Epithelial cell of esophagus (primary cell): ENCODE data around the gene NID2.

Experiments used
- DNase-seq: peaks from one replicate; pipeline ENCODE4 v3.0.0; 2010; ENCODE audit warnings: low read depth
- H3K4me3 ChIP-seq: 2 replicates; pipeline ENCODE4 v1.5.1; 2011; ENCODE audit warnings: mild to moderate bottlenecking, low read length, control low read depth
- TF ChIP-seq, protein P1 (sequence below): IDR thresholded peaks from 2 replicates; pipeline ENCODE4 v1.5.1; 2011; ENCODE audit warnings: low read depth, mild to moderate bottlenecking, low read length, control low read depth, inconsistent platforms; ENCODE audit not compliant: insufficient read depth; ENCODE audit errors: missing control alignments

NID2 gene

GRCh38 chr14:51998348-51998747 is 70.5 kb downstream of the NID2 start:
- TF ChIP-seq, protein P1, sequence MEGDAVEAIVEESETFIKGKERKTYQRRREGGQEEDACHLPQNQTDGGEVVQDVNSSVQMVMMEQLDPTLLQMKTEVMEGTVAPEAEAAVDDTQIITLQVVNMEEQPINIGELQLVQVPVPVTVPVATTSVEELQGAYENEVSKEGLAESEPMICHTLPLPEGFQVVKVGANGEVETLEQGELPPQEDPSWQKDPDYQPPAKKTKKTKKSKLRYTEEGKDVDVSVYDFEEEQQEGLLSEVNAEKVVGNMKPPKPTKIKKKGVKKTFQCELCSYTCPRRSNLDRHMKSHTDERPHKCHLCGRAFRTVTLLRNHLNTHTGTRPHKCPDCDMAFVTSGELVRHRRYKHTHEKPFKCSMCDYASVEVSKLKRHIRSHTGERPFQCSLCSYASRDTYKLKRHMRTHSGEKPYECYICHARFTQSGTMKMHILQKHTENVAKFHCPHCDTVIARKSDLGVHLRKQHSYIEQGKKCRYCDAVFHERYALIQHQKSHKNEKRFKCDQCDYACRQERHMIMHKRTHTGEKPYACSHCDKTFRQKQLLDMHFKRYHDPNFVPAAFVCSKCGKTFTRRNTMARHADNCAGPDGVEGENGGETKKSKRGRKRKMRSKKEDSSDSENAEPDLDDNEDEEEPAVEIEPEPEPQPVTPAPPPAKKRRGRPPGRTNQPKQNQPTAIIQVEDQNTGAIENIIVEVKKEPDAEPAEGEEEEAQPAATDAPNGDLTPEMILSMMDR: no peak
- no peak overlapping the region for H3K4me3 ChIP-seq
- no peak for DNase-seq

DNA sequence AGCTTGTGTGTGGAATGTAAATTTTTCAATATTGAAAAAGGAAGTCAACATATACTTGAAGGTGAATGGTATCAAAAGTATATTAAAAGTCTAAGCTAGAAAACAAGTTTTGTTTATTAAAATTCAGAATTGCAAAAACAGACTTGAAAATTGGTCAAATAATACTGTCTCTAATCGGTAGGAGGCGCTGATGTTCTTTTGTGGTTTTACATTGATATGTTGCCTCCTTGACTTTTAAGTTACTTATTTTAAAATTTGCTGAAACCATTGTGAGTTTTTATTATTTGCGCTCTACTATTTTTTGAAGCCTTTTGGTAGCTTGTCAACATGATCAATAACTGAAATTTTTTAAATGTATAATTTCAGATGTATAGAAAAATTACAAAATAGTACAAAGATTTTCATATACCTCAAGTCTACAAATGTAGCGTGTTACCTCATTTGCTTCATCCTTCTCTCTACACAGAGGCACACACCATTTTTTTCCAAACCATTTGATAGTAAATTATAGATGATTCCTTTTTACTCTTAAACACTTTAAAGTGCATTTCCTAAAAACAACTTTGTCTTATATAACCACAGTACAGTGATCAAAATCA is 72.6 kb downstream of the NID2 start:
- DNase-seq: peak; percentile 56
- TF ChIP-seq, protein P1: peak; percentile 55
- H3K4me3 ChIP-seq: no peak overlapping the region

DNA sequence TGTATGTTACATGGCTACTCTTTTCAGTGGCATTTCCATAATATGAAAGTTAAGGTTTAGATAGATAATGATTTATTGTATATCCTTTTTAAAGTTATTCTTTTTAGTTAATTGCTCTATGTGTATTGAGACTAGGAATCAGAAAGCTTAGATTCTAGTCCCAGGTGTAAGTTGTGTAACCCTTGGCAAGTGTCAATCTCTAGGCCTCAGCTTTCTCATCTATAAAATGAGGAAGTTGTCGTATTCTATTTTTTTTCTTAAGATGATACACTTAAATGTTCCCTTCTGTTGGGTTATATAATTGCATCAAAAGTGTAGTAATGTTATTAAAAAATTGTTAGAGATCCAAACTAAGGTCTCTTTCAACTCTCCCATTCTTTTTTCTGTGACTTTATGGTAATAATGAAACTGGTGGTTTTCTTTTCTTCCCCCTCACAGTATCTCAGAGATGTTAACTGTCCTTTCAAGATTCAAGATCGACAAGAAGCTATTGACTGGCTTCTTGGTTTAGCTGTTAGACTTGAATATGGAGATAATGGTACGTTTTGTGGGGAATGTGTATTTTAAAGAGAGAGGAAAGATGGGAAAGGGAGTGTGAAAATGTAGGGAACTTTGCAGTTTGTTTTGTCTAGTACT is 75.5 kb downstream of the NID2 start:
- no peak overlapping the region for H3K4me3 ChIP-seq
- DNase-seq: no peak

GRCh38 chr14:51990488-51990887 is 78.4 kb downstream of the NID2 start:
- TF ChIP-seq, protein P1: no peak
- DNase-seq: no peak
- peak overlapping the region; percentile 52 for H3K4me3 ChIP-seq

More for the DNA sequence above, 75.5 kb downstream of the NID2 start:
- TF ChIP-seq, protein P1: no peak

GRCh38 chr14:51989293-51990234 is 79.3 kb downstream of the NID2 start, which contains the start of gene RTRAF:
Gene RTRAF, plus strand, starts transcription at chr14:51989546. Its CDS starts 94 bp downstream, at chr14:51989640.
- peak; percentile 96 for DNase-seq
- H3K4me3 ChIP-seq: peak within 1 kb of the TSS; percentile 52
- TF ChIP-seq, protein P1: no peak

DNA sequence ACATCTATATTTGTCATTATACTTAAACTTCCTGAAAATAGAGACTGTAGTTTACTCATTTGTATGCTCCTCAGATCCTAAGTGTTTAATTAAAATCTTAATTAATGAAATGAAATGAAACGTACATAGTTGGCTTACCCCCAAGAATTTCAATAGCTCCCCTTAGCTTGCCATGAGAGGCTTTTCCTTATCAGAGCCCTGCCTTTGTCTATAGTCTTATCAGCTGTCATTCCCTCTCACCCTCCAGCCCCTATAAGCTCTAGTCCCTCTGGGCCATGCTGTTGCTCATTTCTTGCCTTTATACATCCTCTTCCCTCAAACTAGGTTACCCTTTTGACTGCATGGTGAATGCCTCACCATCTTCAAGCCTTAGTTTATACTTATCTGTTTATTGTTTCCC is 80.6 kb downstream of the NID2 start:
- no peak overlapping the region for H3K4me3 ChIP-seq
- DNase-seq: no peak
- TF ChIP-seq, protein P1: no peak
